ENCODE data around the gene PRRT4.
A peak's percentile ranks its signal among the peaks of the same experiment; 100 is the strongest.

DNA sequence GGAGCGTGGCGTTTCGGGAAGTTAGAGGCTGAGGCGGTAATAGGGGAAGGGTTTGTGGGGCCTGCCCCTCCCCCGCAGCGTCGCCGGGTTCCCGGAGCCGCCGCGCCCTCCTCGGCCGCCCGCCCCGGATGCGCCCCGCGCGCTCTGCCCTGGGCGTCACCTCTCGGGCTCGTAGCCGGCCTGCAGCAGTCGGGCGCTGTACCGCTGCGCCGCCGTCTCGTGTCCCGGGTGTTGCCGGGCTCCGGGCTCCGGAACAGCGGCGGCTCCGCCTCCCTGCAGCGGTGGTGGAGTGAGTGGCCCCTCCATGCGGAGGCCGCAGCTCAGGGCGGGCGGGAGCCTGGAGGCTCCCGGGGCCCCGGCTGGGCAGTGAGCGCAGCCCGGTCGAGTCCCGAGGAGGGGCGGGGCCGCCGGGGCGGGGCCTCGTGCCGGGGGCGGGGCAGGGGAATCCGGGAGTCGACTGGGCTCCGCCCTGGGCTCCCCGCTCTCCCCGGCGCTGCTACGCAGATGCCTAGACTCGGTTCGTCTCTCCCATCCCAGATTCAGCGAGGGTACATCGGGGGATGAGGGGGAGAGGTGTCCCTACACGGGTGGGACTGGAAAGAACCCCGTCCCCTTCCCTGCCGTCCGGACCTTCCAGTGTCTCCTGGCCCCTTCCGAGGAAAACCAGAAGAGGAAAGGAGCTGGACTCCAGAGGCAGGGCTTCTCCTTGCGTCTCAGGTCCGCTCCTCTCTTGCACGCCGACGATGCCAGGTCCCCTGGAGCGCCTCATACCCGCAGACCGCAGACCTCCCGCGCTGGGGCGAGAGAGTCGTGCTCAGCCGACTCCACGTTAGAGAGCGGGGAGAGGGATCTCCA lies 48.3 kb upstream of the PRRT4 start, which contains the start of gene IMPDH1:
- peak; percentile 41 for TF ChIP-seq EZH2 (IDR thresholded peaks at IDR 0.05; ENCODE audit: low read depth, unreplicated experiment)
- TF ChIP-seq, protein P1, sequence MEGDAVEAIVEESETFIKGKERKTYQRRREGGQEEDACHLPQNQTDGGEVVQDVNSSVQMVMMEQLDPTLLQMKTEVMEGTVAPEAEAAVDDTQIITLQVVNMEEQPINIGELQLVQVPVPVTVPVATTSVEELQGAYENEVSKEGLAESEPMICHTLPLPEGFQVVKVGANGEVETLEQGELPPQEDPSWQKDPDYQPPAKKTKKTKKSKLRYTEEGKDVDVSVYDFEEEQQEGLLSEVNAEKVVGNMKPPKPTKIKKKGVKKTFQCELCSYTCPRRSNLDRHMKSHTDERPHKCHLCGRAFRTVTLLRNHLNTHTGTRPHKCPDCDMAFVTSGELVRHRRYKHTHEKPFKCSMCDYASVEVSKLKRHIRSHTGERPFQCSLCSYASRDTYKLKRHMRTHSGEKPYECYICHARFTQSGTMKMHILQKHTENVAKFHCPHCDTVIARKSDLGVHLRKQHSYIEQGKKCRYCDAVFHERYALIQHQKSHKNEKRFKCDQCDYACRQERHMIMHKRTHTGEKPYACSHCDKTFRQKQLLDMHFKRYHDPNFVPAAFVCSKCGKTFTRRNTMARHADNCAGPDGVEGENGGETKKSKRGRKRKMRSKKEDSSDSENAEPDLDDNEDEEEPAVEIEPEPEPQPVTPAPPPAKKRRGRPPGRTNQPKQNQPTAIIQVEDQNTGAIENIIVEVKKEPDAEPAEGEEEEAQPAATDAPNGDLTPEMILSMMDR (conservative IDR thresholded peaks at IDR 0.05; ENCODE audit: low read depth in 2 of 2): no peak
